CD4-positive, alpha-beta T cell treated with Interleukin-21 for 1 hour (primary cell): Measurements from ENCODE around the gene AUTS2.
"Not testable (repeated sequence)": the region's sequence is repeated elsewhere in the genome, so short reads cannot be mapped to it uniquely, and the experiment has no call there.

Experiments used
- DNase-seq: peaks from one replicate; pipeline ENCODE4 v3.0.0-alpha.2; 2020

AUTS2 gene

DNA sequence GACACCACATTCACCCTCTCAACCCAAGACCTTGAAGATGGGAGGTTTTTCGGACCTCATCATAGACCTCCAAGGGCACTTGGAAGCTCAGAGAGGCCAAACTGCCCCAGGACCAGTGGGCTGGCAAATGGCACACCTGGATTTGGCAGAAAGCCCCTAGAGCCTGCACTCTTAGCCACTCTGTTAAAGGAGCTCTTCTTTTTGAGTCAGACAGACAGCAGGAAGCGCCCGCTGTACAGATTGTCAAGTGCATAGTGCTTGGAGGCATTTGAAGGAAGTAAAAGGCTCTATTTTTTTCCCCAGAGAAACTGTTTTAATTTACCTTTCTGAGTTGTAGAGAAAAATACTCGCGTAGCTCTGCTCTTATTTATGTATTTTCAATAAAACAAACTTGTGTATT is 1125.1 kb downstream of the AUTS2 start:
- no peak for DNase-seq

DNA sequence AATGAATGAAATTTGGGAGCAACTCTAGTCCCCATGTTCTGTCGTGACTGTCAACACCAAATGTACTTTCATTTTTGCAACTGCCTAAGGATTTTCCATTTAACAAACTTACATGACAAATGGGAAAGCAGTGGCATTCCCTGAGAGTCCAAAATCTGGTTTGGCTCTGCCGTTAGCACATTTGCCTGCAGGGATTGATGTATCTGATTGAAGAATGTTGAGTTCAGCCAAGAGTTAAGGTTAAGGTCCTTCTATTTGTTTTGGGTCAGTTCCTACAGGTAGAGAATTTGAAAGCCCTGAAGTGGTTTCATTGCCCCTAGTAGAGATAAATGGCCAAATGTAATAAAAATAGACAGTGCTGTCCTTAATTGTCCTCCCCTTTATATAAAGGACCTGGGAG is 1127.2 kb downstream of the AUTS2 start:
- DNase-seq = no peak

DNA sequence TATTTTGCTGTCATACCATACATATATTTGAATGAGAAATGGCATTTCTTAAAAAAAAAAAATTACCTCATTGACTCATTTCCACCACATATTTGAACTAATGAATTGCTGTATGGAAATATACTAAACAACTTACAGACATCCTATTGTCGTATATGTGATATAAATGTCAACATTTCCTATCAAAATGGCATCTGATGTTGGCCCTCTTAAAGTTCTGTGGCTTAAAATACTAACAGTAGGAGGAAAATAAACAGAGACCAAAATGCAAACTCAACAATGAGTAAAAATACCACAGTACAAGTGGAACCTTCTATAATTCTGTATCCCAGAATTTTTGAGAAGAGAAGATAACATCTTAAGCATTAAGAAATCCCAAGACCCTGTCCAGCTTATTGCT is 1128.0 kb downstream of the AUTS2 start:
- DNase-seq = no peak

DNA sequence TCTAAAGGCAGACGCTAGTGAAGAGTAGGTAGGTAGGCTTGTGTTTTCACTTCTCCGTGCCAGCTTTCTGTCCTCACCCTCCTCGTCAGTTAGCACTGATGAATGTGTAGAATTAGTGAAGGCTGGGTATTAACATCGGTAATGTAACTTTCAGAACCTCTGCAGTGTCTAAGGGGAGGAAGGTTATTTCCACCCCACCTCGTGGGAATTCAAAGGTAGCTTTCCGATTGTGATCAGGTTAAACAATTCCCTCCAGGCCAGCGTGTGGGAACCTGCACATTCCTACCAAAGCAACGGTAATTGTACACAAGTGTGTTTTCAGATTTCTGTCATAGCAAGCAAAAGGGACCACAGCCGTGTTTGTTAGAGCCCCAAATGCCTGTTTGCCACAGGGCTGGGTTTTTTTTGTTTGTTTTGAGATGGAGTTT is 1128.7 kb downstream of the AUTS2 start:
- DNase-seq = no peak

DNA sequence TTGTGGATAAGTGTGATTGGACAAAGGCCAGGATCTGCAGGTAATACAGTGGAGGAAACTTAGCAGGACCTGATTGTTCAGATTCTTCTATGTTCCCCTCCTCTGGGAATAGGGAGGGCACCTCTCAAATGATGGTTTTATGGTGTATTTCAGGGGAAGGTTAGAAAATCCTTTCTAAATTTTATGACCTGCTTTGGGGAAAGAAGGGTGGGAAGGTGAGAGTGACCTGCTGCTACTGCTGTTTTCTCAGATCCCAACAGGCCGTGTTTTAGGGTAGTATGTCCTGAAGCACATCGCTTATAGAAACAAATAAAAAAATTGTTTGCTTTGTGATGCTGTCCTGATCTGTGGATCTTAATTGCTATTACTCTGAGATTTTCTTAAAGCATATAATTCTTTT is 1129.6 kb downstream of the AUTS2 start:
- no peak for DNase-seq

DNA sequence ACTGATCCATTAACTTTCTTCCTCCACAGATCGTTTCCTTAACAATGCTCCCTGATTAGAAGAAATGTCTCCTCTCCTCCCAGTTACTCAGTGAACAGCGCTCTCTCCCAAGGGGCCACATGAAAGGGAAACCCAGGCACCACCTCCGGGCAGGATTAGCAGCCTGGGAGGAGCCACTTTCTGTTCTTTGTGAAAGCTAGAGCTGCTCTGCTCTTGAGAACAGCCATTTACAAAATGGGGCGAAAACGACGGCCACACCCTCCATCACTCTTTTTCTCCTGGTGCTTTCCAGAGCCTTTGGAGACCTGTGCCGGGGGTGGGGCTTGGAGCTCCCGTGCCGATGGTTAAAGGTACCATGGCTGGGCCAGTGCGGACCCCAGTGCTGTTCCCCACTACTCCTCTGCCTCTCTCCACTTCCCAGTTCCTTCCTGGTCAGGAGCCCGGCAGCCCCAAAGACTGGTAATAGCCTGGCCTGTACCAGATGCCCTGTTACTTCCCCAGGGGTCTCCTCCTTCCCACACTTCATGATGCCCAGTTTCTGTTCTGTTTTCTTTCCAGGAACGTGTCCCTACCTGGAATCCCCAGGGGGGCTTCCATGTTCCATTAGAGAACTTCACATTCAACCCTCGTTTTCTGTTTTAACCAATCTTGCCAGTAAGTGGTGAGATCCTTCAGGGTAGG is 1130.7 kb downstream of the AUTS2 start:
- no peak for DNase-seq

DNA sequence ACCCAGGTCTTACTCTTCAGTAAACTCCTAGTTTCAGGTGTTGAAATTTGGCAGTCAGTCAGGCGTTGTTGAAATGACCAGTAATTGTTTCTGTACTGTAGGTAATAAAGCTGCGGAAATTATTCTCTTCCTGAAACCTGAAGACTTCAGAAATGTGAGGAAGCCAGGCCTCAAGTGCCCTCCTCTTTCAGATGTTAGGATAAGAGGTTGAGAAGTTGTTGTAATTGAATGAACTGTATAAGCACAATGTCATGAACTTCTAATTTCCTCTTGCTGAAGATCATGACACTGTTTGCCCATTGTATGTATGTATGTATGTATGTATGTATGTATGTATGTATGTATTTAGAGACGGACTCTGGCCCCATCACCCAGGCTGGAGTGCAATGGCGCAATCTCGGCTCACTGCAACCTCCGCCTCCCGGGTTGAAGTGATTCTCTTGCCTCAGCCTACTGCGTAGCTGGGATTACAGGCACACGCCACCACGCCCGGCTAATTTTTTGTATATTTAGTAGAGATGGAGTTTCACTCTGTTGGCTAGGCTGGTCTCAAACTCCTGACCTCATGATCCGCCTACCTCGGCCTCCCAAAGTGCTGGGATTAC is 1131.4 kb downstream of the AUTS2 start:
- not testable (repeated sequence) for DNase-seq

DNA sequence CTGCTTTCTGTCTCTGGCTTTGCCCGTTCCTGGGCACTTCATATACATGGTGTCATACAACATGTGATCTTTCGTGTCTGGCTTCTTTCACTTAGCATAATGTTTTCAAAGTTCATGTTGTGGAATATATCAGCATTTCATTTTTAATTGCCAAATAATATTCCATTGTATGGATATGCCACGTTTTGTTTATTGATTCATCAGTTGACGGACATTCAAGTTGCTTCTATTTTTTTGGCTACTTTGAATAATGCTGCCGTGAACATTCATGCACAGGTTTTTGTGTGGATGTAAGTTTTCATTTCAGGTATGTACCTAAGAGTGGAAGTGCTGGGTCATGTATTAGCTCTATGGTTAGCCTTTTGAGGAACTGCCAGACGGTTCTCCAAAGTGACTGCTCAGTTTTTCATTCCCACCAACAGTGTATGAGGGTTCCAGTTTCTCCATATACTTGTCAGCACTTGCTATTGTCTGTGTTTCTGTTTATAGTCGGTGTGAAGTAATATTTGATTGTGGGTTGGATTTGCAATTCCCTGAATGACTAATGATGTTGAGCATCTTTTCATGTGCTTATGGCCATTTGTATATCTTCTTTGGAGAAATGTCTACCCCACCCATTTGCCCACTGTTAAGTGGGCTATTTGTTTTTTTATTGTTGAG is 1132.3 kb downstream of the AUTS2 start:
- DNase-seq = no peak

DNA sequence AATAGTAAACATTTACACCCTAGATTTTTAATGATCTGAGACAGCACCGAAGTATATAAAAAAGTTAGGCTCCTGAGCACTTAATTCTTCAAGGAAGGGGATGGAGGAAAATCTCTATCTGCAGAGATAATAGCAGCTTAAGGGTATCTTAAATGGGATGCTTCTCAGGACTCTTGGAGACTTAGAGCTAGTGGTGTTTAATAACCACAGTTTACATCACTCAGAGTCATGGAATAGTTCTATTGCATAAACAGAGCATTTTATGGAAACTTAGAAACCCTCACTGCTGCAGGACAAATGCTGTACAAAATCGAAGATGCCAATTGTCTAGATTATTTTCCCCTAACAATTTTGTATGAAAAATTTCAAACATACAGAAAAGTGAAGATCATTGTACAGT is 1134.8 kb downstream of the AUTS2 start:
- no peak for DNase-seq

DNA sequence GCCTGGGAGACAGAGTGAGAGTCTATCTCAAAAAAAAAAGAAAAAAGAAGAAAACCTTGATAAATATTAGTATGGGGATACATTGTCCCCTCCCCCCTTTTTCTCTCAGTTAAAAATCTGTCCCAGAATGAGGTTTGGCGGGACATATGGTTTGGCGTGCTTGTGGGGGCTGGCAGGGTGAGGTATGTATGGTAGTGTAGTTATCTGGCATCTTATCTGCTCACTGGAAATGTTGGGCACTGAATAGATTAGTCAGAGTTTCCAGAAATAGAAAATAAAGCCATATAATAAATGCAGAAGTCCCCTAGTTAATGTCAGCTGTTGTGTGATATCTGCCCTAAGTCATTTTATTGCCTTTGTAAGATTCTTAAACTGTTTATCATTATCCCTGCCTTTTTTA is 1136.1 kb downstream of the AUTS2 start:
- no peak for DNase-seq

DNA sequence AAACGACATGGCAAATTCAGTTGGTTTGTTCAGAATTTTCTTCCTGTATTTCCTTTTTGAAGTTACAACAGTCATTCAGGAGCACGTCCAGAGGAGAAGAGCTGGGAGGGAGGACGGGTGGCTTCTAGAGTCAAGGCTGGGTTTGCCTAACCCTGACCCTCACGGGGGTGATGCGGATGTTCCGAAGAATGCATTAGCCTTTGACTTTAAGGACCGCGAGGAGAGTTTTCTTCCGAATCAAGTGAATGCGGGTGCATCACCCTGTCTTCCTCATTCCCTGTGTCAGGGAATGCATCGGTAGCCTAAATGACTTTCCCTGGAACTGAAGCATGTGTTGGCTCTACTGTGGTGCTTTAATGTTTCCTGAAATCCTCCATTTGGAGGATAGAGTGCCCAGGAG is 1137.0 kb downstream of the AUTS2 start:
- DNase-seq = no peak

DNA sequence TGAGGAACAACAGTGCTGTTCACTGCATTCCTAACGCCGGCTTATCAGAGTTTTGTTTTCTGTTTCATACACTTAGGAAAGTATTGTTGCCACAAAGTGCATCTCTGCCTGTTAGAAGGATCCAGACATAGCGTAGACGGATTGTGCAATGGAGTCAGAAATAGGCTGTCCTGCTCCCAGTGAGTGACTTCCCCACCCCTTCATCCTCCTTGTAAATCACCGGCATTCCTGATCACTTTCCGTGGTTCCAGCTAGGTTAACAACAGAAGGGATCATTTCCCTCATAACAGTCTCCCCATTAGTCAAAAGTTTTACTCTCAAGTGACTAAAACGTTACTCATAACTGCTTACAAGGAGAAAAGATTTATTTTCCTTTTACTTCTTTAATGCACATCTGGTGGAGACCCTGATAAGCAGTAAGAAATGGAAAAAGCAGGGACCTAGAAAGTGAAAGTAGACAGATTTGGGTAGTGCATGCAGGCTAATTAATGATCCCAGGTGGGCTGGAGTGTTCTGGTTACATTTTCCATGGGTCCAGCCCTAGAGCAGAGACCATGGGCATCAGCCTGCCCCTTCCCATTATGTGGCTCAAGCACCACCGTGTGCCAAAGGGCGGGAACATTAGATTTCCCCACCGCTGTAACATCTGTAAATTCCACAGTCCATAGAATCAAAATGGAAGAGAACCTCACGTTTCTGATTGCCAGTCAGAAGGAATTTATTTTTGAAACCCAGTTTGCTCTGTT is 1138.6 kb downstream of the AUTS2 start:
- no peak for DNase-seq

DNA sequence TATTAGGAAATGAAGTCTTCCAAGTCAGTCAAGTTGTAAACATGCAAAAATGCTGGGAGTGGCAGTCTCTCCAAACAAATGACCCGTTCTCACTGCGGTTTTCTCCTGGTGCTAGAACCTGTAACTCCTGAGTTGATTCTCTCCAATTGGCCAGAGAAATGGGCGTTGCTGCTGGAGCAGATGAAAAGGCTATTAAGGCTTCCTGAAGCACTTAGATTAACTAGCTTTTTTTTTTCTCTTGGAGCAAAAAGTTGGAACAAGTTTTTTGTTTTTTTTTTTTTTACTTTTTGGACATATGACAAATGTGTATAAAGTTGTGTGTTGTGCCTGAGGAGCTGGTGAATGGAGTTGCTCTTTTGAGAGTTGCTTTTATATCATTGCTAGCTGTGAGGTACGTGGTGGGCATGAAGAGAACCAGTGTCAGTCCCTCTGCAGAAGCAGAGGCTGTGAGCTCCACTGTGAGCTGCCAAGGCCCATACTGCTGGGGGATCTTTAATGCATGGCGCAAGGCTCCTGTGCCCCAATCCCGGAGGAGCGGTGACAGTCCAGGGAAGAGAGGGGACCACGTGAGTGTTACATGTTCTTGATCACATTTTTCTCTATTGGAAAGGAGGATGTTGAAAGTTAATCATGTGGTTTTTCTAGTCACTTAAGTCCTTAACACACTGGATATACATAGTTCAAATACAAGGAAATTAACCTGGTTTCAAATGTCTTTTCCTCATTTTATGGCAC is 1140.0 kb downstream of the AUTS2 start:
- no peak for DNase-seq

DNA sequence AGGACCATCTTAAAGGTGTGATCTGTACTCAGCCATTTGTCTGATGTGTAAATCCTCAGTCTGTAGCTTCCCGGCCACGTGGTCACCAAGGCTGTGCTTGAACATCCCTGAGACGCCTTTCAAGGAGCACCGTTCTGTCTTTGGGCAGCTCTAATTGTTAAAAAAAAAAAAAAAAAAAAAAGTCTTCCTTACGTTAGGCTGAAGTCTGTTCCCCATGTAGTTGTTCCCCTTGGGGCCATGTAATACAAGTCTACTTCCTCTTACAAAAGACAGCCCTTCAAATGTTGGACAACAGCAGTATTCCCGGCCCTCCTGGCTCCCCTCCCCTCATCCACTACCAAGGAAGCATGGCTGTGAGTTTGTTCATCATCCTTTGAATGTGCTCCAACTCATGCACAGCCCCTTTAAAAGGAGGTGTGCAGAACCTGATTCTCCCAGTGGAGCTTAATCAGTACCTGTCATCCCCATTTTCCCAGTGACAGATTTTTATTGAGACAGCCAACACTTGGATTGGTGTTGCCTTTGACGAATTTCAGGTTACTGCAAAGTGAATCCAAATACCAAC is 1141.5 kb downstream of the AUTS2 start:
- DNase-seq = no peak

DNA sequence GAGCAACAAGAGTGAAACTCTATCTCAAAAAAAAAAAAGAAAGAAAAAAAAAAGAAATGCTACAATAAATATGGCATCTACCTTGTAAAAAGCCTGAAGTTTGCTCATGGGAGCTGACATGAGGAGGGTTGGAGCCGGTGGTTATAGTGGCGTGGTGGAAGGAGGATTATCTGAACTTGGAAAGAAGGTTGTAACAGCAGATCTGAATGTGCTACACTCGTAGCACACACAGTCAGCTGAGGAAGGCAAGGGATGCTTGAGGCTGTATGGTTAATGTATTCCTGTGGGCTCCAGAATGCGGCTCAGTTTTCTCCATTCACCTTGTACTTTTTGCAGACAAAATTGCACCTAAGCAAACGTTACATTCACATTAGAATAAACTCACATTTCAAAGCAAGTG is 1143.4 kb downstream of the AUTS2 start:
- DNase-seq = no peak

DNA sequence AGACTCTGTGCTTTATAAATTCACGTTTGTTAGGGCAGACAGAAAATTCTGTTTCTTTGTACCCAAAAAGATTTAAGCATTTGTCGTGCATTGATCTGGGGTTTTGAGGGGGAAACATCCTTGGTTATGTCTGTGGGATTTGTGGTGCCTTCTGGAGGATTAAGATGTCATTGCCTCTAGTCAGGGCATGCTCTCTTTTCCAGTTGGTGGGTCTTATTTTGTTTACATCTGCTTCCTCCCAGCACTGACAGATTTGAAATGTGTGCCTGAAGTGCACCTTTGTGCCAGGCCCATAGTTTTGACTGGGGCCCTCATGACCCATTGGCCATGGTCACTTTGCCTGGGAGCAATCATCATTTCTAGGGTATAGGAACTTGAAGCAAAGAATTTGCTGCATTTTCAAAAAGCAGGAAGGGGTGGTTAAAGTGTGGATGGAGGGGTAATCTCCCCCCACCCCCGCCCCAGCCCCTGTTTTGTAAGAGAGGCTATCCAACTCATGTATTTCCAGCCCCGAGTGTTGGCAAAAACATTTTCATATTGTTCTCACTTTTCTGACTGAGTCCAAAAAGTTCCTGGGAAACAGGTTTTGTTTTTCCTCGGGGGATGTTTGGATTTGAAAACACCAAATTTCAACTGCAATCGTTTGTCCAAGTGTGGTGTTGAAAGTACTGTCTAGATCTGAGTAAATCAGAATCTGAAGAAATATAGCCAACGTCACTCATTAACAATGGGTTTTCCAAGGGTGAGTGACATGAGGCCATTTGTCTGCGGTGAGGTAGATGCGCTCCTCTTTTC is 1145.5 kb downstream of the AUTS2 start:
- DNase-seq = no peak

DNA sequence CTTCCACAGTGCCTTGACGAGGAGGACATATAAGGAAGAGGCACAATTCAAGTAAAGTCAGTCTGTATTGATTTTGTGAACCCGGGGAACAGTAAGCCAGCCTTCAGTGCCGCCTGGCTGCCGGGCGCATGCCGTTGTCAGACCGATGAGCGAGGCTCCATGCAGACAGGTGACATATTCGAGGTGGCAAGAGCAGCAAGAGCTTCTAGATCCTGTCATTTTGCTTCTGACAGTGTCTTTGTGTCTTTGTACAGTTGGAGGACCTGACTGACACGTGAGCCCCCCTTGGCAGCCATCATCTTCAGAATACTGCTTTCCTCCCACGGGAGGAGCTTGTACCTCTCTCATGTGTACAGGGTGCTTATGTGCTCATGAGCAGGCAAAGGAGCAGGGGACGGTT is 1146.2 kb downstream of the AUTS2 start:
- no peak for DNase-seq

DNA sequence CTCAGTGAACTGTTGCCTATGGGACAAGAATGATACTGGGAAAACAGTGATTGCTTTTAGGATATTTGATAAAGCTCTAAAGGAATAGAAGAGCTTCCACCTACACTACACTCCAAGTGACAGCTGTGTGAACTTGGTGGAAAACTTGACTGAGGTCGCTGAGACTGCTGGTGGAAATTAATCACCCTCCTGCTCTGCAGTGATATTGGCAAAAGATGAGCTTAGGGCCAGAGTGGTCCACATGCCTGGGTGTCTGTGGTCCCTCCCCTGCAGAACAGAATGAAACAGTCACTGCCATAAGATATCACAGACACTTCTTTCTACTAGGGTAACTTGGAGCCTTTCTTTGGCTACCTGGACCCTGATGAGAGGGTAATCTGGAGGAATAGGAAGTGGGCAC is 1151.6 kb downstream of the AUTS2 start:
- DNase-seq = no peak

DNA sequence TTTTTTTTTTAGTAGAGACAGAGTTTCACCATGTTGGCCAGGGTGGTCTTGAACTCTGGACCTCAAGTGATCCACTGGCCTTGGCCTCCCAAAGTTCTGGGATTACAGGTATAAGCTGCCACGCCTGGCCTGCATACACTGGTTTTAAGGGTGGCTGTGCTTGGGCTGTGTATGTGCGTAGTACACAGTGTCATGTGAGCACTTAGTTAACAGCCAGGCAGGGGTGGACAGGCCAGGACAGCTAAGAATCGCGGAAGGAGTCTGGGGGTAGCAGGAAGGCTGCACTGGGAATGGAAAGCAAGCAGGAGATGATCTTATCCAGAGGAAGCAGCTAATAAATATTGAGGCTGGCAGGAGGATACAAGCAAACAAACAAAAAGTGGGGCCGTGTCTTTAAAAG is 1153.6 kb downstream of the AUTS2 start:
- DNase-seq = no peak

DNA sequence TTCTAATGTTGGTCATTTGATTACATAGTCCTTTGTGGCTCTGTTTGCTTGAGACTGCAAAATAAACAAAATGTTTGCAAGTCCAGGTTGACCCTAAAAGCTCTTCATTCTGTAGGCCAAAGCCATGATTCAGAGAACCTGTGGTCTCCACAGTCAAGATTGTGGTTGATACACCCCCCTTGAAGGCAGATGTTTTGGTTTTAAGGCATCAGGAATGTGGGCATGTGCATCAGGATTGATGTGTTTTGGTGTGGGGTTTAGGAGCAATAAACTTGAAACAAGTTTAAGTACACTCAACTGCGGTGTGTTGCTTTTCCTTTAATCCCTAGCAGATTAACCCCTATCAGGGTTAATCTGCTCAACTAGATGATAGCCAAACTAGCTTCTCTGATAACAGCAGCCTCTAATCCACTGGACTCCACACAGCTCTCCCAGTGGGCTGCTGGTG is 1154.5 kb downstream of the AUTS2 start:
- DNase-seq = no peak

DNA sequence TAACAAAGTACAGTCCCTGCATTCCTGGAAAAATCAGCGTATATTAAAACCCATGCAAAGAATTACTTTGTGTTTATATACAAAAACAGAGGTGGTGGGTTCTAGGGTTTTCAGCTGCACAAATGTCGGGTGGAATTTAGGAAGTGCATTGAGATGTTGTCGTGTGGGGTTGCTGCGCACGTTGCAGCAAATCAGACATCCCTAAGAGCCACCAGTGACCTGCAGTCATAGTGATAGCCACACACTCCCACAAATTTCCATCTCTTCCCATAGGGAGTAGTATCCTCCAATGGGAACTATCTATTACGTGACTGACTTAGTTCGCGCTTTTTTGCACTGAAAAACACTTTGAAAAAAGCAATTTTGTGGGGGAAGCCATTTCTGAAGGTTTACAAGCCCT is 1158.5 kb downstream of the AUTS2 start:
- no peak for DNase-seq

DNA sequence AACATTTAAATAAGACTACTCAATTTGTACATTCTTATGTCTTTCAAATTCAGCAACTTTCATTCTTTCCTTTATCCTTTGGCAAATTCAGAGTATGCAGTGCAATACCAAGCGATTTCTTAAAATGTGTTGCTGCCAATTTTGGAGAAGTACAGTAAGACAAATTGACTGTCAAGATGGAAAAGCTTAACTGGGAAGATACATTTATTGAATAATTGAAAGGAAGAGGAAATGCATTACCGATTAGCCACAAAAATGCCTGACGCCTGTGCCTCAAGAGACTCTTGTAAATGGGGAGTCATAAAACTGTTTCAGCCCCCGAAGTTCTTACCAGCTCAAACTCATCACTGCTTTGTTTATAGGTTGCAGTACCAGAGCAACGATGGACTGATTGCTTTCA is 1160.4 kb downstream of the AUTS2 start:
- DNase-seq = no peak
